Thyroid gland (tissue), 4 donors: ENCODE results near the gene PLVAP.

Experiments
- CTCF ChIP-seq, 6 experiments: fragments of 200-600 bp in 3 of 6; fragments of 450-650 bp in 3 of 6; sonication (generic) in 3 of 6; IDR thresholded peaks; one replicate each; pipeline ENCODE4 v1.5.1; 2016 to 2019; ENCODE audit warnings: antibody characterized with exemption in 6 of 6, mild to moderate bottlenecking in 2 of 6, inconsistent platforms in 1 of 6, moderate library complexity in 1 of 6
- POLR2A ChIP-seq, 2 donors: fragments of 450-650 bp; IDR thresholded peaks; one replicate each; pipeline ENCODE4 v1.6.1; 2017; ENCODE audit warnings: antibody characterized with exemption in 2 of 2, mild to moderate bottlenecking in 2 of 2, moderate library complexity in 1 of 2

- no peak for TF ChIP-seq CTCF (IDR thresholded peaks at IDR 0.05)
- TF ChIP-seq POLR2A (IDR thresholded peaks at IDR 0.05), result no peak
Measured at GRCh38 chr19:17420475-17420924, 43.4 kb upstream of the PLVAP start.
